ENCODE data around the gene LGALS9C.
"Not testable (repeated sequence)": the region's sequence is repeated elsewhere in the genome, so short reads cannot be mapped to it uniquely, and the experiment has no call there.

LGALS9C gene

GRCh38 chr17:18476508-18477308, at the start of gene LGALS9C:
TSS of gene LGALS9C (plus strand) at chr17:18476789. CDS start at chr17:18476855, 66 bp downstream.
- DNase-seq (ENCODE audit: insufficient read length, low spot score); FAIRE-seq: not testable (repeated sequence)

- FAIRE-seq; DNase-seq (ENCODE audit: insufficient read length, low spot score): not testable (repeated sequence)
Measured at GRCh38 chr17:18432206-18432605, 44.4 kb upstream of the LGALS9C start.

GRCh38 chr17:18439465-18439870, 37.1 kb upstream of the LGALS9C start:
- not testable (repeated sequence) for DNase-seq (ENCODE audit: insufficient read length, low spot score); FAIRE-seq

GRCh38 chr17:18442093-18442492, 34.5 kb upstream of the LGALS9C start:
- DNase-seq (ENCODE audit: insufficient read length, low spot score); FAIRE-seq: not testable (repeated sequence)

GRCh38 chr17:18442532-18442931, 34.1 kb upstream of the LGALS9C start:
- FAIRE-seq; DNase-seq (ENCODE audit: insufficient read length, low spot score): not testable (repeated sequence)

GRCh38 chr17:18447476-18448205, 28.9 kb upstream of the LGALS9C start:
- not testable (repeated sequence) for DNase-seq (ENCODE audit: insufficient read length, low spot score); FAIRE-seq

GRCh38 chr17:18448311-18448710, 28.3 kb upstream of the LGALS9C start:
- not testable (repeated sequence) for DNase-seq (ENCODE audit: insufficient read length, low spot score); FAIRE-seq

- FAIRE-seq = not testable (repeated sequence)
Measured at GRCh38 chr17:18449833-18450232, 26.8 kb upstream of the LGALS9C start.

GRCh38 chr17:18450998-18451397, 25.6 kb upstream of the LGALS9C start:
- DNase-seq (ENCODE audit: insufficient read length, low spot score); FAIRE-seq: not testable (repeated sequence)

More at GRCh38 chr17:18449833-18450232, 26.8 kb upstream of the LGALS9C start:
- DNase-seq (ENCODE audit: insufficient read length, low spot score) = not testable (repeated sequence)

GRCh38 chr17:18451969-18452368, 24.6 kb upstream of the LGALS9C start:
- FAIRE-seq; DNase-seq (ENCODE audit: insufficient read length, low spot score): not testable (repeated sequence)

- DNase-seq (ENCODE audit: insufficient read length, low spot score) = peak; percentile 0
- peak; percentile 91 for FAIRE-seq
Measured at GRCh38 chr17:18459035-18459434, 17.6 kb upstream of the LGALS9C start.

GRCh38 chr17:18463831-18464502, 12.6 kb upstream of the LGALS9C start:
- FAIRE-seq; DNase-seq (ENCODE audit: insufficient read length, low spot score): not testable (repeated sequence)

GRCh38 chr17:18466250-18466983, 10.2 kb upstream of the LGALS9C start:
- not testable (repeated sequence) for DNase-seq (ENCODE audit: insufficient read length, low spot score); FAIRE-seq

- not testable (repeated sequence) for DNase-seq (ENCODE audit: insufficient read length, low spot score); FAIRE-seq
Measured at GRCh38 chr17:18467001-18467400, 9.6 kb upstream of the LGALS9C start.

GRCh38 chr17:18468472-18469171, 8.0 kb upstream of the LGALS9C start:
- not testable (repeated sequence) for FAIRE-seq; DNase-seq (ENCODE audit: insufficient read length, low spot score)

- DNase-seq (ENCODE audit: insufficient read length, low spot score); FAIRE-seq: not testable (repeated sequence)
Measured at GRCh38 chr17:18469837-18470236, 6.8 kb upstream of the LGALS9C start.

- DNase-seq (ENCODE audit: insufficient read length, low spot score); FAIRE-seq: not testable (repeated sequence)
Measured at GRCh38 chr17:18470345-18470930, 6.2 kb upstream of the LGALS9C start.

GRCh38 chr17:18473967-18474366, 2.6 kb upstream of the LGALS9C start:
- not testable (repeated sequence) for DNase-seq (ENCODE audit: insufficient read length, low spot score); FAIRE-seq

- not testable (repeated sequence) for FAIRE-seq
Measured at GRCh38 chr17:18474754-18475153, 1.8 kb upstream of the LGALS9C start.

More at GRCh38 chr17:18474754-18475153, 1.8 kb upstream of the LGALS9C start:
- DNase-seq (ENCODE audit: insufficient read length, low spot score) = not testable (repeated sequence)
